Endothelial cell of umbilical vein (primary cell): ENCODE measurements around the gene ODAD3. TPM values are rescaled to one million over a fixed set of nuclear protein-coding genes. Genes with fewer than 3 reads are reported as not detected.

Experiments used
- BruUV-seq: library from RNA; stranded (reverse); fragments of 400-500 nt; replicated peaks from 2 replicates; lab custom pipeline; 2021; lab: Mats Ljungman, UMichigan
- CTCF ChIA-PET: fragments of 300-600, 350-600 bp; sonication (Branson Sonifier 250); formaldehyde crosslinking; loops from one replicate; lab custom pipeline; 2021; ENCODE audit warnings: antibody characterized with exemption, inconsistent platforms; lab: Charles Lee
- POLR2A ChIA-PET: fragments of 300-600, 350-600 bp; sonication (Branson Sonifier 250); formaldehyde crosslinking; loops from one replicate; lab custom pipeline; 2021; ENCODE audit warnings: antibody characterized with exemption, inconsistent platforms; lab: Charles Lee
- DNase-seq: peaks from one replicate; pipeline ENCODE4 v3.0.0-alpha.2; 2011; ENCODE audit warnings: low read depth, low spot score
- FAIRE-seq: peaks from 2 replicates; lab custom pipeline; 2011; peaks lifted over from hg19 to GRCh38; lab: Jason Lieb, UNC
- H2AFZ ChIP-seq: 2 replicates; pipeline ENCODE4 v1.6.0; 2012; ENCODE audit warnings: low read depth, low read length, control low read depth, inconsistent platforms
- H3K27ac ChIP-seq: 2 replicates; pipeline ENCODE4 v1.5.1; 2011; ENCODE audit warnings: low read depth, mild to moderate bottlenecking, control low read depth, low read length, moderate library complexity; ENCODE audit not compliant: insufficient read depth
- H3K27me3 ChIP-seq, 2 experiments: 2 replicates each; pipeline versions ENCODE4 v1.6.0 to v1.6.1; 2011; ENCODE audit warnings: low read length in 2 of 2, mixed read lengths in 1 of 2; ENCODE audit not compliant: control insufficient read depth in 2 of 2, insufficient read depth in 2 of 2
- H3K36me3 ChIP-seq, 2 experiments: 2 replicates in 1 of 2; 3 replicates in 1 of 2; pipeline ENCODE4 v1.5.1; 2011; ENCODE audit warnings: low read length in 2 of 2, mild to moderate bottlenecking in 1 of 2, moderate library complexity in 1 of 2; ENCODE audit not compliant: control insufficient read depth in 2 of 2, insufficient read depth in 2 of 2; ENCODE audit errors: extremely low read depth in 1 of 2
- H3K4me1 ChIP-seq: 3 replicates; pipeline ENCODE4 v1.5.1; 2011; ENCODE audit warnings: mild to moderate bottlenecking, low read length; ENCODE audit not compliant: control insufficient read depth, insufficient read depth; ENCODE audit errors: extremely low read depth
- H3K4me2 ChIP-seq: 2 replicates; pipeline ENCODE4 v1.6.1; 2011; ENCODE audit warnings: low read length, control low read depth, mixed read lengths; ENCODE audit not compliant: insufficient read depth
- H3K4me3 ChIP-seq, 3 experiments: fragments of 200-600 bp in 1 of 3; sonication (generic), shearing (Covaris generic) in 1 of 3; replicated peaks in 1 of 3; 2 replicates each; pipeline ENCODE4 v1.5.1; 2011 to 2016; ENCODE audit warnings: control low read depth in 3 of 3, low read length in 3 of 3, mild to moderate bottlenecking in 2 of 3, inconsistent platforms in 1 of 3, low read depth in 1 of 3, moderate library complexity in 1 of 3; ENCODE audit not compliant: insufficient read depth in 1 of 3
- H3K79me2 ChIP-seq: 2 replicates; pipeline ENCODE4 v1.6.0; 2012; ENCODE audit warnings: low read length, inconsistent platforms; ENCODE audit not compliant: control insufficient read depth, insufficient read depth
- H3K9ac ChIP-seq: replicated peaks from 2 replicates; pipeline ENCODE3; 2011; ENCODE audit warnings: low read length, control low read depth; ENCODE audit not compliant: insufficient read depth; ENCODE audit errors: extremely low read depth
- H3K9me1 ChIP-seq: replicated peaks from 3 replicates; pipeline ENCODE4 v1.6.0; 2011; ENCODE audit warnings: mild to moderate bottlenecking, low read length; ENCODE audit not compliant: control insufficient read depth, insufficient read depth; ENCODE audit errors: extremely low read depth
- H3K9me3 ChIP-seq: replicated peaks from 2 replicates; pipeline ENCODE4 v1.5.1; 2012; ENCODE audit warnings: low read length, inconsistent platforms; ENCODE audit not compliant: control insufficient read depth, insufficient read depth
- H4K20me1 ChIP-seq: replicated peaks from 2 replicates; pipeline ENCODE3; 2011; ENCODE audit warnings: mild to moderate bottlenecking, low read length; ENCODE audit not compliant: control insufficient read depth, insufficient read depth; ENCODE audit errors: extremely low read depth
- EZH2 ChIP-seq: IDR thresholded peaks from 2 replicates; pipeline ENCODE4 v1.6.1; 2012; ENCODE audit warnings: borderline replicate concordance, low read depth, mild to moderate bottlenecking, moderate library complexity, low read length, inconsistent platforms; ENCODE audit not compliant: severe bottlenecking
- FOS ChIP-seq: IDR thresholded peaks from 2 replicates; pipeline ENCODE4 v1.6.1; 2011; ENCODE audit warnings: mild to moderate bottlenecking, low read length, moderate library complexity, borderline replicate concordance; ENCODE audit not compliant: insufficient read depth
- GATA2 ChIP-seq: IDR thresholded peaks from 2 replicates; pipeline ENCODE4 v1.7.0; 2011; ENCODE audit warnings: low read depth, mild to moderate bottlenecking, moderate library complexity, mixed read lengths, low read length; ENCODE audit not compliant: insufficient read length, insufficient read depth
- JUN ChIP-seq: IDR thresholded peaks from 2 replicates; pipeline ENCODE4 v1.6.1; 2011; ENCODE audit warnings: borderline replicate concordance, low read depth; ENCODE audit not compliant: insufficient read length, insufficient read depth
- MAX ChIP-seq: IDR thresholded peaks from 2 replicates; pipeline ENCODE4 v1.6.1; 2011; ENCODE audit not compliant: insufficient read depth, insufficient read length
- MYC ChIP-seq: IDR thresholded peaks from one replicate; pipeline ENCODE4 v1.6.1; 2011; ENCODE audit warnings: mild to moderate bottlenecking, low read depth, low read length
- POLR2A ChIP-seq: IDR thresholded peaks from 2 replicates; pipeline ENCODE4 v1.6.1; 2012; ENCODE audit warnings: low read depth, mild to moderate bottlenecking, control low read depth, low read length
- POLR2AphosphoS5 ChIP-seq: IDR thresholded peaks from 2 replicates; pipeline ENCODE4 v1.6.1; 2012; ENCODE audit warnings: low read depth, mild to moderate bottlenecking, control low read depth, low read length, moderate library complexity; ENCODE audit not compliant: insufficient read depth
- dilution Hi-C: fragments of 300-500 bp; cut with MboI; formaldehyde crosslinking; loops from one replicate; pipeline ENCODE4 v1.15.0; 2019; ENCODE audit warnings: low sequenced_read_pairs; ENCODE audit not compliant: extremely low pct_ligation_motif_present
- intact Hi-C: fragments of 100-400 bp; cut with micrococcal nuclease; formaldehyde crosslinking; loops from one replicate; pipeline ENCODE4 v1.10.0; 2022
- polyA plus RNA-seq, 4 experiments: library from polyadenylated mRNA; depleted of rRNA in 3 of 4; stranded (reverse) in 3 of 4; unstranded in 1 of 4; fragments of >200 nt; gene quantifications; 2 replicates each; pipeline versions ENCODE4 v1.2.1 to v1.2.3, GENCODE V29; 2011 to 2012; ENCODE audit warnings: missing spikeins in 1 of 4
- total RNA-seq: library from RNA; stranded (reverse); gene quantifications from 2 replicates; pipeline ENCODE4 v1.2.3, GENCODE V29; 2021
- TF ChIP-seq, protein P1 (sequence below), 2 donors: IDR thresholded peaks; 1 replicate in 1 of 2; 2 replicates in 1 of 2; pipeline ENCODE4 v1.5.1; 2011; ENCODE audit warnings: low read length in 2 of 2, mild to moderate bottlenecking in 2 of 2, moderate library complexity in 2 of 2, control low read depth in 1 of 2, inconsistent platforms in 1 of 2, low read depth in 1 of 2; ENCODE audit not compliant: insufficient read depth in 1 of 2; ENCODE audit errors: extremely low read depth in 1 of 2

ODAD3 gene
- total and polyA plus RNA-seq, 2 donors (not counting 3 experiments of a cell fraction or from before 2014, with no cell fraction given) = 0.14 to 0.97 TPM

- no peaks in the 10 kb centered on the region for H4K20me1 ChIP-seq
- peaks cover 16% of the 10 kb centered on the region for H3K79me2 ChIP-seq
- H3K9me3 ChIP-seq = no peaks in the 10 kb centered on the region
- TSS peak; percentile 66 for BruUV-seq
- TF ChIP-seq EZH2 = no peak
- no peak for TF ChIP-seq FOS
- no peak for TF ChIP-seq POLR2A
- no peak for TF ChIP-seq MAX
- TF ChIP-seq GATA2 = no peak
- no peak for TF ChIP-seq POLR2AphosphoS5
- peaks cover 6 to 17% of the 10 kb centered on the region in 2 experiments for H3K36me3 ChIP-seq
- H3K27me3 ChIP-seq = no peaks in the 10 kb centered on the region
- peak overlapping the region; percentile 75 for H3K4me2 ChIP-seq
- ChIA-PET POLR2A (no interaction called here), CTCF (interaction anchor here (0.6 to 2.1 kb wide), 18 partner anchors 8 to 161 kb away, joined by 3 to 19 read pairs (median 5); partner anchors contain the start of genes EPOR and SWSAP1)
- peak overlapping the region; percentile 90 for H3K9ac ChIP-seq
- H3K9me1 ChIP-seq = no peaks in the 10 kb centered on the region
- H3K4me3 ChIP-seq = peak overlapping the region; percentile 71 to 88 (median 82)
- DNase-seq = no peak
- FAIRE-seq = no peak
- peak overlapping the region; percentile 88 for H3K27ac ChIP-seq
- dilution Hi-C loops (no loop called here), intact Hi-C loops (loop anchor here (1.0 to 5.0 kb wide), 4 partner anchors 46 to 151 kb away; partner anchors contain the start of genes CCDC159 and TMEM205)
- H2AFZ ChIP-seq = peak overlapping the region; percentile 75
- peaks cover 12% of the 10 kb centered on the region for H3K4me1 ChIP-seq
Observed at GRCh38 chr19:11435833-11436313, 952 bp upstream of the ODAD3 start.

- ChIA-PET POLR2A (no interaction called here), CTCF (interaction anchor here (0.9 to 2.1 kb wide), 13 partner anchors 9 to 141 kb away, joined by 3 to 19 read pairs (median 5); partner anchors contain the start of genes EPOR and SWSAP1)
- Histone ChIP-seq H3K9me1 (no peaks in the 10 kb centered on the region), H3K4me2 (peak overlapping the region; percentile 53), H3K4me3 (peak overlapping the region in 2 of 3 experiments; percentile 18 to 22), H3K36me3 (peaks cover 5 to 15% of the 10 kb centered on the region in 2 experiments), H3K9ac (peak overlapping the region; percentile 40), H3K79me2 (peaks cover 16% of the 10 kb centered on the region), H3K9me3 (no peaks in the 10 kb centered on the region), H3K27me3 (no peaks in the 10 kb centered on the region), H3K27ac (no peak overlapping the region), H3K4me1 (peaks cover 12% of the 10 kb centered on the region), H4K20me1 (no peaks in the 10 kb centered on the region), H2AFZ (peak overlapping the region; percentile 98)
- intact Hi-C loops = loop anchor here (1.0 to 5.0 kb wide), 4 partner anchors 48 to 153 kb away; partner anchors contain the start of genes CCDC159 and TMEM205
- FAIRE-seq (no peak), DNase-seq (no peak)
- BruUV-seq = no TSS peak
- dilution Hi-C loops = no loop called here
- TF ChIP-seq EZH2 = no peak
- no peak for TF ChIP-seq FOS
- TF ChIP-seq, protein P1, sequence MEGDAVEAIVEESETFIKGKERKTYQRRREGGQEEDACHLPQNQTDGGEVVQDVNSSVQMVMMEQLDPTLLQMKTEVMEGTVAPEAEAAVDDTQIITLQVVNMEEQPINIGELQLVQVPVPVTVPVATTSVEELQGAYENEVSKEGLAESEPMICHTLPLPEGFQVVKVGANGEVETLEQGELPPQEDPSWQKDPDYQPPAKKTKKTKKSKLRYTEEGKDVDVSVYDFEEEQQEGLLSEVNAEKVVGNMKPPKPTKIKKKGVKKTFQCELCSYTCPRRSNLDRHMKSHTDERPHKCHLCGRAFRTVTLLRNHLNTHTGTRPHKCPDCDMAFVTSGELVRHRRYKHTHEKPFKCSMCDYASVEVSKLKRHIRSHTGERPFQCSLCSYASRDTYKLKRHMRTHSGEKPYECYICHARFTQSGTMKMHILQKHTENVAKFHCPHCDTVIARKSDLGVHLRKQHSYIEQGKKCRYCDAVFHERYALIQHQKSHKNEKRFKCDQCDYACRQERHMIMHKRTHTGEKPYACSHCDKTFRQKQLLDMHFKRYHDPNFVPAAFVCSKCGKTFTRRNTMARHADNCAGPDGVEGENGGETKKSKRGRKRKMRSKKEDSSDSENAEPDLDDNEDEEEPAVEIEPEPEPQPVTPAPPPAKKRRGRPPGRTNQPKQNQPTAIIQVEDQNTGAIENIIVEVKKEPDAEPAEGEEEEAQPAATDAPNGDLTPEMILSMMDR (IDR thresholded peaks at IDR 0.05; ENCODE audit: extremely low read depth in 1 of 2, insufficient read depth in 1 of 2, low read depth in 1 of 2, low read length in 2 of 2) = no peak
- no peak for TF ChIP-seq GATA2
- no peak for TF ChIP-seq MYC
- TF ChIP-seq MAX = no peak
- TF ChIP-seq POLR2AphosphoS5 = no peak
- TF ChIP-seq JUN = no peak
- no peak for TF ChIP-seq POLR2A
Observed at GRCh38 chr19:11434703-11435056, 241 bp downstream of the ODAD3 start.
